GM18868 (cell line): Measurements from ENCODE around the gene IGF1R.

ENCODE experiments used
- ATAC-seq: cut with Tn5 transposase; IDR thresholded peaks from one replicate; pipeline ENCODE4 v1.9.1; 2021; ENCODE audit warnings: mild to moderate bottlenecking, moderate library complexity; ENCODE audit not compliant: unreplicated experiment

IGF1R gene

DNA sequence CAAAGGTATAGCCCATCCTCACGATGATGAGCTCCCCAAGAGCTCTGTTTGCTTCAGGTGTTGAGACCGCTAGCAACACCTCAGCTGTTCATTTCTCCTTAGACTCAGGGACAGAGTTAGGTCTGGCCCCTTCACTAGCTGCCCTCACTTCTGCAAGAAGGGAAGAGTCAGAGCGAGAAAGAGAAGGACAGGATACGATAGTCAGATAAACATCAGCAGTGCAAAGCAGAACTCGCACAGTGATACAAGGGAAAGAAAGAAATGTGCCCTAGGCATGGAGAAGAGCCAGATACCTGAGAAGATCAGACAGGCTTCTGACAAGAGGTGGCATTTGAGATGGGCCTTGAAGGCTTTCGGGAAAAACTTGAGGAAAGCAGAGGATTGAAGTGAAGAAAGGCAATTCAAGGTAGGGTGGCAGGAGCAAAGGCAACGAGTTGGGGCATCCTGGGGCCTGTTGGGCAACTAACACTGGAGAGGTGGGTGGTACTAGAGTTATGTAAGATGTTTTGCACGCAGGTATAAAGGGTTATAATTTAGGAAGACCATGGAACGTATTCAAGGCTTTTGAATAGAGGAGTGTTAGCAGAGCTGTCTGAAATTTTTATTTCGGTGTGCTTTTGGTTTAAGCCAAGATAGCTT, 253.2 kb downstream of the IGF1R start:
- no peak for ATAC-seq

DNA sequence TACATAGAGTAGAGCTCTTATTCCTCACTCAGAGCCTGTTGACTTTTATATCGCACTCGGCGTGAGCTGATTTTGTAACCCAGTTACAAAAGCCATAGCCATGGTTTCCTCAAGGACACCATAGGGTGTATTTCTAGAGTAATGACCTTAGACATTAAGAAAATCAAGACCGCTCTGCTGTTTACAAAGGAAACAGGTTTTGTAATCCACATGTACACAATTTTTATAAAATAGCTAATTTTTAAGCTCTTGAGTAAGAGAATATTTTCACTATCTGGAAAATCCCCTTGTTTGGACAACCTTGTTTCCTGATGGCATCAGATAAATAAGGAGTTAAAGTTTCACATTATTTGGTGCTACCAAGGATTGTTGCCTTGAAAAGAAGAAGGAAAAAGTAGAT, 254.6 kb downstream of the IGF1R start:
- no peak for ATAC-seq

DNA sequence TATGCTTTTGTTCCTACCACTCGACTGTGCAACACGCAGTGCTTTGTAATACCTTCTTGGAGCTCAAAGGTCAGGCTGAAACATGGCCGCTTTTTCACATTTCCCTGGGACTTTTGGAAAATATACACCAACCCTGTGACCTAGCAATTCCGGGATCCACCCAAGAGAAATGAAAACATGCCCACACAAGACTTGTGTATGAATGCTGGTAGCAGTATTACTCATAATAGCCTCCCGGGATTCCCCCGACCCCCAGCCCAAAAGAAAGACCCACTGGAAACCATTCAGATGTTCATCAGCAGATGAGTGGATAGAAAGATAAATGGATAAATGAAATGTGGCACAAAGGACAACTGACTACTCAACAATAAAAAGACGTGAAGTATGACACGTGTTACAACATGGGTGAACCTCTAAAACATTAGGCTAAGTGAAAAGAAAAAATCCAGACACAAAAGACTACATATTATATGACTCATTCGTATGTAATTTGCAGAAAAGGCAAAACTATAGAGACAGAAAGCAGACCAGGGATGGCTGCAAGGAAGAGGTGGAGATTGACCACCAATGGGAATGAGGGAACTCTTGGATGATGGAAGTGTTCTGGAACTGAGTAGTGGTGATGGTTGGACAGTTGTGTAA, 255.2 kb downstream of the IGF1R start:
- ATAC-seq, result peak; percentile 44

DNA sequence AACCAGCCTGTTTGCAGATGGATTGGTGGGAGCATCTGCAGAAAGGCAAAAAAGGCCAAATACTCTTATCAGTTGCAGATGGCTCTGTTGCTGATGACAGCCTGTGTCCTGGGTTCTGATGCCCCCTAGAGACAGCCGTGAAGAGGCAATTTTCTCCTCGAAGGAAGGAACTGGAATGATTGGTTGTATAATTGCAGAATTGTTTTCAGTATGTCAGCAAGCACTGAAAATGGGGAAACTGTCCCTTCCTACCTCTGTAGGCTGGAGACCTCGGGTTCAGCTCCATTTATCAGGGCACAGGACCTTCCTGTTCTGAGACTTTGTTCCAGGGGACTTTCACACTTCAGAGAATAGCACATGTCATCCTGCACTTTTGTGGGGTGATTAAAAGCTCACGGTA, 256.2 kb downstream of the IGF1R start:
- ATAC-seq, result no peak

DNA sequence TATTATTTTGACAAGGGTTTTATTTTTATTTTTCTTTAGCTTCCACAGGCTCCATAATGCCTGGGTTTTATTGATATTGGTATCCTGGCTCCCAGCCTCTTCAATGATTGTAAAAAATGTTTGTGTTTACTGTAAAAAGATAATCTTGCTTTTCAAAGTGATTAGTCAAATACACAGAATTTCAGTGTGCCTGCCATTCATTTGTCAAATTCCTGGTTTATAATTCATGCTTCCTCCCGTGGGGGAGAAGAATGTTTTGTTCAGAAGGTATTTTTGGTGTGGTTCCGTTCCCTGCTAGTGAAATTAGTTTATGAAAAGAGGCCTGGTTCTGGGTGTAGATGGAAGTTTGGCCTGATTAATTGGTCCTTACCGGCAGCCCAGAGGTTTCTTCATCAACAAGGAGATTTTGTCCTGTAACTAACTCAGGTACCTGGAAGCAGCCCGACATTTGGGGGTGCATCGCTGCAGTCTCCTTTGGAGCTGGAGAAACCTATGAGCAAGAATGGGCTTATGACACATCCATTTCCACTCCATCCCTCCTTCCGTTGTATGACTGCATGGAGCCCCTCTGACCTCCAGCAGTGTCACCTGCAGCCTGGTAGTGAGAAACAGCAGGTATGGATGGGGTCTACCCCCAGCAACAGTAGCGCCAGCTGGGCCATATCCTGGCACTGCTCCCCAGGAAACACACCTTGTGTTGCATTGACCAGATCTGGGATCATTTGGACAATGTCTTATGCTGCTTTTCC, 257.8 kb downstream of the IGF1R start:
- no peak for ATAC-seq

DNA sequence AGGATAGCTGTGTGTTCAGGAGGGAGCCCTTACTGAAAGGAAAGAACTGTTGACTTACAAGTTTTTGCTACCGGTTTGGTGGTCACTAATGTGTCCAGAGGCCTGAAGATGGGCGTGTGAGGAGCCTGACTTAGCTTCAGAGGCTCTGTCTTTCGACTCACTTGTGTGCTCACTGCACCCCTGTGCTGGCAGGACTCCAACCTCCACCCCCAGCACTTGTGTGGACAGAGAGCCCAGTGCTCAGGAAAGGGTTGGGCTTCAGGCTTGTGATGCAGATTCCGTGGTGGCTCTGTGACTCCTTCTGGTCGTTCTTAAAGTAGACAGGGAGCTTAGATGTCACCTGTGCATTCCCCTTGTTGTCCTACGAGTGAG, 258.4 kb downstream of the IGF1R start:
- no peak for ATAC-seq

DNA sequence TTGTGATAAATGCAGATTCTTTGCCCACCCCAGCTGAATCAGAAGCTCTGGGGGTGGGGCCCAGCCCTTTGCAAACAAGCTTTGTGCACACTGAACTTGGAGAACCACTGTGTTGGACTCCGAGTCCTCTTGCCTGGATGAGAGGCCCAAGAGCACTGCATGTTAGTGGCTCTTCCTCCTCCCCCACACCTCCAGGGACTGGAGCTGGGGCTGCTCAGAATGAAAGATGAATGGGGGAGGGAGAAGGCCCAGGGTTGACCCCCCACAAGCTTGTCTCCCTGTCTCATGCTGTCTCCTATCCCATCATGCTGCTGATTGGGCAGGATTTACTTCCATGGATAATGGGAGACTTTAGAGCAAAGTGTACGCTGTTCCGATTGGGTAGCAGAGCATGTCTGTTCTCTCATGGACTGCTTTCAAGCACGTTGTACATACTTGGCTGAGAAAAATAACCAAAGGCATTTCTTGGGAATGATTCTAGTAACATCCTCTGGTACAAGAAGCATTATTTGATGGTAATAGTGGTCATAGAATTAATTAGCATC, 259.7 kb downstream of the IGF1R start:
- no peak for ATAC-seq

DNA sequence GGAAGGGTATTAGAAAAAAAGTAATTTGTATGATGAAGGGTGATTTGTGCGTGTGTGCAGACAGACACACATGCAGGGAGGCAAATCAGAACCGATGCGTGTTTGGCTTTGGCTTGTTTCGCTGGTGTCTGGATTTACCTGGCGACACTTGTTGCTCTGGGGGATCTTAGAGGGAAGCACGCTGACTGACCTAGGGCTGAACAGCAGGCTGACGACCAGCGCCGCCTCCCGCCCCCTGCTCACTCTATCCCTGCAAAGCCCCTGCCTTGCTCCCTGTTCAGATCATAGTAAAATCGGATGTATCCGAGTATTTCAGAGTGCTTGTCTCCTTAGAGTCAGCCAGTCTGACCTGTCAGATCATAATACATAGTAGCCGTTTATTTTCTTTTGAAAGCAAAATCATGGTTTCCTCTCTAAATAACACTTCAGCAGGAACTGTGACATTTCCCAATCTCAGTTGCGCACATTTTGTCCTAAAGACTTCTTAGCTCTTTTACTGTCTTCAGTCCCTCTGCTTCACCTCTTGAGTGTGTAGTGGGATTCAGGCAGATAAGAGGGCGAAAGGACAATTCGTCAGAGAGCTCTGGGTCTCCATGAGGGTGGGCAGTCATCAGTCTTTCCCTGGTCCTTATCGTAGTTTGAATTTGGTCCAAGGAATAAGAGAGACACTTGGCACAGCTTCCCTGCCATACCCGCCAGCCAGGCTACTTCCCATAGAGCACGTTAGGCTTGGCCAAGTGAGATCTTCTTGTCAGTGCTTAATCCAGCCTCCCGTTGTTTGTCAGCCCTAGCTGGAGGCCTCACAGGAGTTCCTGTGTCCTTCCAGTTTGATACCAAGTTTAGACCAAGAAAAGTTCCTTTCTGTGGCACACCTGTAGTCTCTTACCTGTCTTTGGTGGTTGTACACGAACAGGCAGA, 261.9 kb downstream of the IGF1R start:
- no peak for ATAC-seq

DNA sequence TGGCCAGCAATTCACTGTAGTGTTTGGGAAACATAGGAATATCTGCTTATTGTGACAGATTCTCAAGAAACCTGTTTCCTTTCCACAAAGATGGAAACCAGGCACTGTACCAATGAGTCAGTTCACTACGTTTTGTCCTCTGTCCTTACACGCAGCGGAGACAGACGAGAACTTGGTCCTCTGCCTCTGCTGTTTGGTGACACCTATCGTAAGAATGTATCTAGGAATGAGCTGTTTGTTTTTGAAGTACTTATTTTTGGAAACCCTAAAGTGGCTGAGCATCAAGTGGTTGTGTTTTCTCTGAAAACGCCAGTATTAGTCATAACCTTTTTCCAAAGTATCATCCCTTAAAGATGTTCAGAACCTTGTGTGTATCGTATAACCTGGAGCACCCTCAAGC, 266.3 kb downstream of the IGF1R start:
- ATAC-seq, result no peak

DNA sequence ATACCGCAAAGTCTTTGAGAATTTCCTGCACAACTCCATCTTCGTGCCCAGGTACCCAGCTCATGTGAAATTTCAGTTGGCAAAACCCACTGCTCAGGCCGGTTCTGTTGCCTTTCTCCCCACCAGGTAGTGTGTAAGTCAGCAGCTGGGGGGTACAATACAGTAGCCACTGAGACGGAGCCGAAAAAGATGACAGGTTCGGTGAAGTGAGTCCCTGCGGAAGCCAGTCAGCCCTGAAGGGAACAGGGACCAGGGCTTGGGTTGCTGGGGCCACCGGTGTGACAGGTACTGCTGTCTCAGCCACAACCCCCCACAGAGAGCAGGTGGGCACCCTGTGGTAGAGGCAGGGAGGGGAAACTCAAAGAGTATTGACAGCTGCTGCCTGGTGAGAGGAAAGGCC, 268.5 kb downstream of the IGF1R start:
- no peak for ATAC-seq

DNA sequence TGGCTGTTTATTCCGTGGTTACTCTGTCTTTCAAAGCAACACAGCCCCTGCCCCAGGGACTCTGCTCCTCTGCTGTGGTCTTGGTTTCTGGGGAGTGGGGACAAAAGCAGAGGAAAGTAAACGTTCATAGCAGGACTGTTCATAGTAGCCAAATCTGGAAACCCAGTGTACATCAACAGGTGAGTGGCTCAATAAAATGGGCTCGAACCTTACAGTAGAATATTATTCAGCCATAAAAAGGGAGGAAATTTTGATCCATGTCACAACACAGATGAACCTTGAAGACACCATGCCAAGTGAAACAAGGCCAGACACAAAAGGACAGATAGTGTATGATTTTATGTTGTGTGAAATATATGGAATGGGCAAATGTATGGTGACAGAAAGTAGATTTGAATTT, 269.1 kb downstream of the IGF1R start:
- ATAC-seq, result no peak

DNA sequence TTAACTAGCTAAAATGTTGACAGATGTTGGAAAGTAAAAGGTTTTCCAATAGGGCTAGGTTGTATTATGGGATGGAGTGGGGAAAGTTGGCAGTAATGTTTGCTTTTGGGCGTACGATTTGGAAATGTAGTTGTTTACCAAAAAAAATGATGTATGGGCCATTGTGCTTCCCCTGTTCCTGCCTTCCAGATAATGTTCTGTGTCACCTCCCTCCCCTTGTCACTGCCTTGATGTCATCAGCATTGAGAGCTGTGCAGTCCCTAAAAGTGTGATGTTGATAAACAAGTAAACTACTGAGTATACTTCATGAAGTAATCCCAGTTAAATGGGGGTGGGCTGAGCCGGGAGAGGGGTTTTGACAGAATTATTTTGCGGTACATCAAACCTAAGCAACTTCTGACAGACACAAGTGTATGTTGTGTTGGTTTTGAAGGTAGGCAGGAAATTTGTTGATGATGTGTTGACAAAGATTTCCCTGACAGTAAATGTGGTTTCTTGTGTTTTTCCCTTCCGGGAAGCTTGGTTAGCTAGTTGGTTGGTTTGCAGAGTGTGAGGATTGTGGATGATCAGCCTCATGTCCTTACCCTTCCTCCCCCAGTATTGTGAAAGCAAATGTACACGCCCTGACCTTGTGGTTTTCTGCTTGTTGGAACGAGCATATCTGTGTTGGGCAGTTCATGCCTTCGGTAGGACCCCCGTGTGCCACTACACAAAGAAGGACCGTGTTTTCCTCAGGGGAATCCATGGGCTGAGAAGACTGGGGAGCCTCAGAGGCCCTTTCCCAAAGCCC, 271.9 kb downstream of the IGF1R start:
- ATAC-seq, result no peak

DNA sequence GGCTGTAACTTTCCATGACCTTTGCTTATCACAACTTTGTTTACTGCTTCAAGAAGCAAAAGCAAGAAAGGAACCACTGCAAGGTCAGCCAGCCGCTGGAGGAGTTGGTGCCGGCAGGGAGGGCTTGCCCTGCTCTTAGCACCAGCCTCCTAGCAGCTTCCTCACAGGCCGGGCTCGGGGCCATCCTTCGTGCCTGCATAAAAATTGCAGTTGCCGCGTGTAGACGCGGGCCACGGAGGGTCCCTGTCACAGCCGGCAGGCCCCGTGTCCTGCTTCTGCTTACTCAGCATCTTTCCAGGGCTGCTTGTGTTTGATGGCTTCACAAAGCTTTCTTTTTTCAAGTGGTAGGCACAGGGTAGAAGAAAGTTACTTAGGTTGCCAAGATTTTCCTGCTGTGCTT, 274.8 kb downstream of the IGF1R start:
- ATAC-seq, result no peak

DNA sequence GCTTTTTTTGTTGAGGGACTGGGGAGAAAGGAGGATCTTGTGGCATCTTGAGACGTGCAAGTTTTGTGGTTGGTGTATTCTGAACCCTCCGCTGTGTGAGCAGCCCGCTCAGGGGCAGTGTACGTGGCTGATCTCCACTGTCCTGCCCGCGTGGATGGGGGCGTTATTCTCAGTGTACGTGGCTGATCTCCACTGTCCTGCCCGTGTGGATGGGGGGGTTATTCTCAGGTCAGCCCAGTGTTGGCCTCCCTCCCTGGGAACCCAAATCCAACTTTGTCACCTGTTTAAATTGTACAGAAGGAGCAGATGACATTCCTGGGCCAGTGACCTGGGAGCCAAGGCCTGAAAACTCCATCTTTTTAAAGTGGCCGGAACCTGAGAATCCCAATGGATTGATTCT, 275.2 kb downstream of the IGF1R start:
- no peak for ATAC-seq

DNA sequence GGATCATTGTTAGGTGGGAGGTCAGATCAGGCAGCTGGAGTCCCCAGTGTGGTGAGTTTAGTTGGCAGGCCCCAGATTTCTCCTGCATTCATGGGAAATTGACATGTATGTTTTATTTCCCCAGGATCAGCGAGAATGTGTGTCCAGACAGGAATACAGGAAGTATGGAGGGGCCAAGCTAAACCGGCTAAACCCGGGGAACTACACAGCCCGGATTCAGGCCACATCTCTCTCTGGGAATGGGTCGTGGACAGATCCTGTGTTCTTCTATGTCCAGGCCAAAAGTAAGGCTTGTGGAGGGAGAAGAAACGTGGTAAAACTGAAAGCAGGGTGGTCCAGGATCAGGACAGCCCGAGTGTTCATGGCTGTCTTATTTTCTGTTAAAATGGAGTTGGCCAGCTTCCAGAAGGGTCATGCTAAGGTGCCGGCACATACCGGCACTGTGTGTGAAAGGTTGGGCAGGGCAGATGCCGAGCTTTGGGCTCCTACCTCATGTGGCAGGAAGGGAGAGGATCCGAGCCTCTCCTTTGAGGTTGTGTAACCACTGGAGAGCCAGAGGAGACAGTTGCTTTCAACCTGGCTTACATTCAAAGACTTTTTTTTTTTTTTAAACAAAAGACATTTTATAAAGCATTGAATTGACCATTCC, 276.2 kb downstream of the IGF1R start:
- no peak for ATAC-seq

DNA sequence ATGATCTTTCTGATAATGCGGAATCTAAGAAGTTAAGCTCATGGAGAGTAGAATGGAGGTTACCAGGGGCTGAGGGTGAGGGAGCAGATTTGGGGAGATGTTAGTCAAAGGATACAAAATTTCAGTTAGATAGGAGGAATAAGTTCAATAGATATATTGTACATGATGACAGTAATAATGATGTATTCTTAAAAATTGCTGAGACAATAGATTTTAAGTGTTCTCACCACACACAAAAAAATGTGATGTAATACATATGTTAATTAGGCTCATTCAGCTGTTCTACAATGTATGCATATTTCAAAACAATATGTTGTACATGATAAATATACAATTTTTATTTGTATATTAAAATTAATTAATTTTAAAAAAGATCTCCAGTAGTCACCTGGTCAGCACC, 277.9 kb downstream of the IGF1R start:
- no peak for ATAC-seq

DNA sequence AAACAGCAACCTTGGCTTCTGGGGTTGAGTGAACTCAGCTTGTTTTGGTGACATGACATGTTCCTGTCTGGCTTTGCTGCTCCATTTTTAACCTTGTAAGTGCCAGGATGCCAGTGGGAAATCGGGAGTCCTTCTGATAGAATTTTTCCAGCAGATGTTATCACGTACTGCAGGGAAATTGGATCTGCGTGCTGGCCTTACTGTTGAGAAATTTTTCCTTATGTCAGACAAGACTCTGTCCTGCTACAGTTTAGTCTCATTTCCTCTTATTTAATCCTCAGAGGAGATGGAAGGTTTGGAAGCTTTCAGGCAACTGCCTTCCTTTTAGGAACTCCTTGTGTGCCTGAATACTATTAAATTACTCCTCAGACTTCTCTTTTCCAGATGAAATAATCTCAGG, 278.7 kb downstream of the IGF1R start:
- no peak for ATAC-seq

DNA sequence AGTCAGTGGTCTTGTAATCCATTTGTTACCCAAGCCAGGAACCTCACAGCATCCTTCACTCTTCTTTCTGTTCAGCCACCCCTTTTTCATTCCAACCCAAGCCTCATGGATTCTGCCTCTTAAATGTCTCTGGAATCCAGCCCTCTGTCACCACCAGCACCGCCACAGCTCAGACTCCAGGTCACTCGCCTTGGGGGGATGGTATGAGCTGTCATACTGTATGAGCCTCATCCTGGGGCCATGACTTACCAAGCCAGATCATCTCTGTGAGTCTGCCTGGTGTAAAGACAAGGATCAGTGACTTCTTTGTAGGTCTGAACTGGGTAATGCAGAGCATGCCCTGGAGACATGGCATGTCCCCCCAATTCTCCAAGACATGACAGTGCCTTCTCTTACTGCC, 279.7 kb downstream of the IGF1R start:
- ATAC-seq, result no peak

DNA sequence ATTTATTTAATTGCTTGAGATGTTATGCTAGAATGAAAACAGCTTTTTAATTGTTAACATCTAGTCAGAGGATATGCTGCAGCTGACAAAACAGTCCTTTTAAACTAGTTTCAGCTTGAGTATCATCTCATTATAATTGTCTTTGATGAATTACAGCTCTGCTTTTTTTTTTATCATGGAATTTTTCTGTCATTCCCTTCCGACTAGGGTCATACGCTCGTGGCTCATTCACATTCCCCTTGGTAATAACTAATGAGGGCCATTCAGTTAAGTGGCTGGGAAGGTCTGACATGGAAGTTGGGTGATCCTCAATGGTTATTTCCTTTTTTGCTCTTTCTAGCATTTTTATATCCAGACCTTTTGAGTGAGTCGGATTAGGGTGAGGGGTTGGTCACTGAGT, 282.2 kb downstream of the IGF1R start:
- no peak for ATAC-seq

DNA sequence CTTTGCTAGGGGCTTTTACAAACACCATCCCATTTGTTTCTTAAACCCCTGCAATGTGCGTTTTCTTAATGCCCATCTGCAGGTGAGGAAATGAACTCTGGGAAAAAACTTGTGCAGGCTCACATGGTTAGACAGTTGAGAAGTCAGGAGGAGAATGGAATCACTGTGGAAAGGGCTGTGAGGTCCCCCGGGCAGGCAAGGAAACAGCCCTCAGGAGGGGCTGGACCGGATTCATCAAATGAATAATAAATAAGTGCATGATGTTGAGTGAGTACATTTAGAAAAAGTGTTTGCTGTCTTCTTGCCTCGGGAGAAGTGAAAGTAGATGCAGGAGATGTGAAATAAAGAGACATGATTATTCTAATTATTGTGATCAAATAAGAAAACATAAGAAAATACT, 282.7 kb downstream of the IGF1R start:
- ATAC-seq, result no peak
